SW480 (cell line): ENCODE results near the gene OR2D2.
A peak's percentile ranks its signal among the peaks of the same experiment; 100 is the strongest.
"Not testable (repeated sequence)": the region's sequence is repeated elsewhere in the genome, so short reads cannot be mapped to it uniquely, and the experiment has no call there.

Source experiments
- DNase-seq: peaks from one replicate; pipeline ENCODE4 v3.0.0-alpha.2; 2016; ENCODE audit warnings: low spot score

OR2D2 gene

GRCh38 chr11:6882751-6883150 is 9.5 kb downstream of the OR2D2 start:
- DNase-seq = no peak

- DNase-seq = no peak
Observed at GRCh38 chr11:6876914-6877313, 15.4 kb downstream of the OR2D2 start.

GRCh38 chr11:6876325-6876724 is 16.0 kb downstream of the OR2D2 start, which contains the start of gene OR10A4:
OR10A4 (plus strand) TSS chr11:6876625; CDS start chr11:6876648, 23 bp downstream.
- DNase-seq = no peak

GRCh38 chr11:6875761-6876160 is 16.5 kb downstream of the OR2D2 start:
- no peak for DNase-seq

- DNase-seq = no peak
Observed at GRCh38 chr11:6871278-6871677, 21.0 kb downstream of the OR2D2 start.

GRCh38 chr11:6864438-6864837 is 27.9 kb downstream of the OR2D2 start:
- DNase-seq = no peak

- DNase-seq = peak; percentile 2
Observed at GRCh38 chr11:6862961-6863360, 29.3 kb downstream of the OR2D2 start, which contains the start of gene OR10A2. OR10A2 (plus strand) TSS chr11:6863057; CDS start chr11:6869755, 6,698 bp downstream.

GRCh38 chr11:6856871-6857270 is 35.4 kb downstream of the OR2D2 start:
- DNase-seq = no peak

GRCh38 chr11:6855971-6856541 is 36.2 kb downstream of the OR2D2 start:
- peak; percentile 11 for DNase-seq

GRCh38 chr11:6854801-6855200 is 37.5 kb downstream of the OR2D2 start:
- not testable (repeated sequence) for DNase-seq

GRCh38 chr11:6850526-6850925 is 41.8 kb downstream of the OR2D2 start:
- DNase-seq = no peak

- DNase-seq = no peak
Observed at GRCh38 chr11:6845383-6845782, 46.9 kb downstream of the OR2D2 start, which contains the start of gene OR10A5. OR10A5 (plus strand) TSS chr11:6845683; CDS start chr11:6845683, 0 bp downstream.

GRCh38 chr11:6844356-6844755 is 47.9 kb downstream of the OR2D2 start:
- no peak for DNase-seq

GRCh38 chr11:6843670-6844069 is 48.6 kb downstream of the OR2D2 start:
- DNase-seq = no peak

- no peak for DNase-seq
Observed at GRCh38 chr11:6841694-6842093, 50.6 kb downstream of the OR2D2 start.
